AG04449 (cell line): ENCODE data around the gene FEM1C.

Source experiments
- CTCF ChIA-PET: fragments of 350-600 bp; formaldehyde crosslinking; extraction: SDS; loops from one replicate; lab custom pipeline; 2021; ENCODE audit warnings: antibody characterized with exemption; lab: Yijun Ruan, JAX
- POLR2A ChIA-PET: fragments of 400-600, 350-600 bp; formaldehyde crosslinking; extraction: SDS; loops from one replicate; lab custom pipeline; 2020; ENCODE audit warnings: antibody characterized with exemption, inconsistent platforms; lab: Yijun Ruan, JAX
- DNase-seq: peaks from one replicate; pipeline ENCODE4 v3.0.0-alpha.2; 2010; ENCODE audit warnings: low read depth, low spot score
- H3K4me3 ChIP-seq: 2 replicates; pipeline ENCODE4 v1.5.1; 2011; ENCODE audit warnings: low read depth, mild to moderate bottlenecking, control low read depth, low read length
- TF ChIP-seq, protein P1 (sequence below): IDR thresholded peaks from one replicate; pipeline ENCODE4 v1.5.1; 2011; ENCODE audit warnings: mild to moderate bottlenecking, moderate library complexity, low read length, control low read depth, inconsistent platforms; ENCODE audit not compliant: insufficient read depth; ENCODE audit errors: missing control alignments

FEM1C gene

DNA sequence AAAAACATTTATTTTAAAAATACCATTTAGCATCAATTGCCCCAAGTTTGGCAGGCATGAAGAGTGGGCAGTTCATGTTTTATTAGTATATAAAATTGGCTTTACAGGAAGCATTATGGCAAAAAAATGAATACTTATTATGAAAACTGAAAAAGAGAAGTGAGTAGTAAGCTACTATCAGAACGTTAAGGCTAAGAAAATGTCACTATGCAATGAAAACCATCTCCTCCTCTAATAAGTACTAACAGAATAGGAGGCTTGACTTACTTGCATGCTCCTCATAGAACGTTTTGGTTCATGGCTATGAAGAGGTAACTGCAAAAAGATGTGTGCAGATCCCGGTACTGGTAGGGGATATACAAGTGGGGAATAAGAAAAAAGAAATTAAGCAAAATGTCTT lies 34.1 kb upstream of the FEM1C start:
- no peak for DNase-seq
- TF ChIP-seq, protein P1, sequence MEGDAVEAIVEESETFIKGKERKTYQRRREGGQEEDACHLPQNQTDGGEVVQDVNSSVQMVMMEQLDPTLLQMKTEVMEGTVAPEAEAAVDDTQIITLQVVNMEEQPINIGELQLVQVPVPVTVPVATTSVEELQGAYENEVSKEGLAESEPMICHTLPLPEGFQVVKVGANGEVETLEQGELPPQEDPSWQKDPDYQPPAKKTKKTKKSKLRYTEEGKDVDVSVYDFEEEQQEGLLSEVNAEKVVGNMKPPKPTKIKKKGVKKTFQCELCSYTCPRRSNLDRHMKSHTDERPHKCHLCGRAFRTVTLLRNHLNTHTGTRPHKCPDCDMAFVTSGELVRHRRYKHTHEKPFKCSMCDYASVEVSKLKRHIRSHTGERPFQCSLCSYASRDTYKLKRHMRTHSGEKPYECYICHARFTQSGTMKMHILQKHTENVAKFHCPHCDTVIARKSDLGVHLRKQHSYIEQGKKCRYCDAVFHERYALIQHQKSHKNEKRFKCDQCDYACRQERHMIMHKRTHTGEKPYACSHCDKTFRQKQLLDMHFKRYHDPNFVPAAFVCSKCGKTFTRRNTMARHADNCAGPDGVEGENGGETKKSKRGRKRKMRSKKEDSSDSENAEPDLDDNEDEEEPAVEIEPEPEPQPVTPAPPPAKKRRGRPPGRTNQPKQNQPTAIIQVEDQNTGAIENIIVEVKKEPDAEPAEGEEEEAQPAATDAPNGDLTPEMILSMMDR: no peak
- CTCF ChIA-PET: interaction anchor here (1.2 to 8.9 kb wide), 3 partner anchors 12 to 270 kb away, joined by 3 to 83 read pairs (median 36); no protein-coding TSS in a partner anchor
- no peak overlapping the region for H3K4me3 ChIP-seq
- POLR2A ChIA-PET: no interaction called here

DNA sequence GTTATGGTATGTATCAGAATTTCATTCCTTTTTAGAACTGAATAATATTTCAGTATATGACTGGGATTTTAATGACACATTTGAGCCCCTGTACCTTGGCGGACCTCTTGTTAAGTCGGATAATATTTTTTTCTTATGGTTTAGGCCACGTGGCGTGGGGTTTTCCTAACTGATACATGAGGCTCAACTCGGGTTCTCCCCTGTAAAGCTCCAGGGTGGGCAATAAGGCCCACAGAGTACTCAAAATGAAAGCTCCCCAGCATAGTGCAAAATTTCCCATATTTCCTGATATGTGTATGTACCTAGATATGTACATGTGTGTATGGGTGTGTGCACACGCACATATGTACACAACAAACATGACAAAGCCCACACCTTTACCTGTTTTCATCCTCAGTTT lies 33.2 kb upstream of the FEM1C start:
- no peak for DNase-seq
- POLR2A ChIA-PET: no interaction called here
- H3K4me3 ChIP-seq: no peak overlapping the region
- TF ChIP-seq, protein P1: no peak
- CTCF ChIA-PET: interaction anchor here (1.0 to 8.9 kb wide), 6 partner anchors 11 to 269 kb away, joined by 3 to 83 read pairs (median 4); no protein-coding TSS in a partner anchor

DNA sequence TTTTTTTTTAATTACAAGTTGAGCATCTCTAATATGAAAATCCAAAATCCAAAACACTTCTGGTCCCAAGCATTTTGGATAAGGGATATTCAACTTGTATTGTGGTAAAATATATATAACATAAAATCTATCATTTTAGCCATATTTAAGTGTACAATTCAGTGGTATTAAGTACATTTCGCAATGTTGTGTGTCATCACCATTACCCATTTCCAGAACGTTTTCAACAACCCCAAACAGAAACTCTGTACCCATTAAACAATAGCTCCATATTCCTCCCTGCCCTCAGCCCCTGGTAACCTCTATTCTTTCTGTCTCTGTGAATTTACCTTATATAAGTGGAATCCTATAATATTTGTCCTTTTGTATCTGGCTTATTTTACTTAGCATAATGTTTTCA lies 32.8 kb upstream of the FEM1C start:
- ChIA-PET POLR2A (no interaction called here), CTCF (interaction anchor here (1.0 to 8.9 kb wide), 6 partner anchors 11 to 269 kb away, joined by 3 to 83 read pairs (median 4); no protein-coding TSS in a partner anchor)
- TF ChIP-seq, protein P1: no peak
- no peak for DNase-seq
- H3K4me3 ChIP-seq: no peak overlapping the region

DNA sequence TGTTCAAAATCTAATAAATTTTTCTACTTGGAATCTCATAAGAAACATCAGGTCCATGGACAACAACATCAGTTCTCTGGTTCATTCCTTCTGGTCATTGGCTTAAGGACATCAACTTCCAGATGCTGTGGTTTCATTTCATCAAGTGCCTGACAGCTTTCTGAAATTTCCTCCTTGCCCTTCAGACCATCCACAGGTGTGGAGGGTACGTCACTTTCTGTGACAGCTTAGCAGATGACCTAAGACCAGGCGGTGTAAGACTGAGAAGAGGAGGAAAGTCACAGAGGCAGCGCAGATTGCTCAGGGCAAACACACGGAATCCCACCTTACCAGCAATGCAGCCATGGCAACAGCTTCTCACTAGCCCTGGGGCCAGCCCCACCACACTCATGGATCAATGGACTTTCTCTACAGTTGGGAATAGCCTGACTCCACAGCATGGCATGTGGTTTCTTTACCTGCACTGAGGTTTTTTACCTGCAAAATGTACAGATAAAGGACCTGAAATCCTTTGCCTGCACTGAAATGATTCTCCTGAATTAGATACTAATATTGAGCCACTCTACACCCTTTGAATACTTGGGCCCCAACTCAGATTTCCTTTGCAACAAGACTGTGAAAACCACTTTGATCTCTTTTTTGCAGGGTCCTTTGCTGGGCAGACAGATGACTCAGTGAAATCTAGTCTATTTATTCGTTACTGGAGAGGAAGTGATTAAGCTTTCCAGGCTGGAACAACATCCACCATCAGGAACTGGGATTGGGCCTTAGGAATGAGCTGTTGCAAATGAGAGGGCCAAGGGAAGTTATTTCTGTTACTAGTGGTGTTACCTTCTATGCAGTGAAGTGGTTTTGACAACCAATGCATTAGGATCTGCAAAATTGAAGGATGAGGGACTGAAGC lies 30.8 kb upstream of the FEM1C start:
- POLR2A ChIA-PET: interaction anchor here (0.7 kb wide), 2 partner anchors 32 to 205 kb away, joined by 4 to 6 read pairs; no protein-coding TSS in a partner anchor
- CTCF ChIA-PET: interaction anchor here (0.7 to 8.9 kb wide), 12 partner anchors 9 to 267 kb away, joined by 3 to 83 read pairs (median 4); no protein-coding TSS in a partner anchor
- no peak for DNase-seq

DNA sequence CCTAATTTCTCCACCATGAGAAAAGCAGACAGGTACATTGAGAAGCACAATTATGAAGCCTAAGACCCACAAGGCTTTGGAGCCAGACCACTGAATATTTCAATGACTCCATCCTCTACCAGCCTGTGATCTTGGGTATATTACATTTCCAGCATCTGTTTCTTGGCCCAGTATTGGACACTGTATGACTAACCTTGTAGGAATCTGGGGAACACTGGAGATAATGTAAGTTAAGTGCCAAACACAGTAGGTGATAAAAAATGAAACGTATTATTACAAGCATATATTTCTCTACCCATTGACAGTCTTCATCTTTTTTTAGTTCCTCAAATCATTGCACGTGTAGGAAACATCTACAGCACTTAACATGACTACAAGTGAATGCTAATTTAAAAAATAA lies 28.6 kb upstream of the FEM1C start:
- DNase-seq: no peak
- CTCF ChIA-PET: interaction anchor here (1.2 to 8.9 kb wide), 3 partner anchors 42 to 265 kb away, joined by 3 to 83 read pairs (median 5); no protein-coding TSS in a partner anchor
- H3K4me3 ChIP-seq: no peak overlapping the region
- POLR2A ChIA-PET: no interaction called here
- TF ChIP-seq, protein P1: no peak

More for the DNA sequence above, 30.8 kb upstream of the FEM1C start:
- H3K4me3 ChIP-seq: no peak overlapping the region
- TF ChIP-seq, protein P1: no peak

DNA sequence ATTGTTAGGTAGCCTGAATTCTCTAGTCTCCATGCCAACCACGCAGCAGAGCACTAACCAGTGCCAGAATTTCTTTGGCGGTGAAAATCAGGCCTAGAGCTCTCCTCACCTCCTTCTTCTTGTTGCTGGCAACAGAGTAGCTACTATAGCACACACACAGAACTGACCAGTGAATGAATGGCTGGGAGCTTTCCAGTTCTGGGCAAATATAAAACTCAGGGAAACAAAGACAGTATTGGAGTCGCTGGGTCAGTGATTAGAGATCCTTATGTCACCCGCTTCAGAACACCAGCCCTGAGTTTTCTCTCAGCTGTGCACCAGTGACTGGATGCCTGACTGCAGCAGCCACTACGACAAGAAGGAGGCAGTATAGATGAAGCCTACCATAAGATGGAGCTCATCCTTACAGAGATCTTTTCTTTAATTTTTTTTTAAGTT lies 26.9 kb upstream of the FEM1C start:
- no peak overlapping the region for H3K4me3 ChIP-seq
- TF ChIP-seq, protein P1: no peak
- ChIA-PET POLR2A (interaction anchor here (0.5 kb wide), 1 partner anchor 10 kb away, joined by 3 read pairs; no protein-coding TSS in a partner anchor), CTCF (interaction anchor here (0.8 to 8.9 kb wide), 4 partner anchors 14 to 263 kb away, joined by 3 to 83 read pairs (median 14); no protein-coding TSS in a partner anchor)
- DNase-seq: no peak
